Right hindlimb (tissue), 1 donor: Measurements from ENCODE around the gene RAB35.

ENCODE experiments used
- DNase-seq: peaks from one replicate; pipeline ENCODE4 v3.0.0-alpha.2; 2018

RAB35 gene

GRCh38 chr12:120116441-120116791, at the start of gene RAB35:
Gene RAB35, minus strand, starts transcription at chr12:120116753. Its CDS starts 103 bp downstream, at chr12:120116650.
- no peak for DNase-seq

- DNase-seq = no peak
These were observed 47.7 kb upstream of the RAB35 start for GRCh38 chr12:120164293-120164692.

GRCh38 chr12:120162763-120163162, 46.2 kb upstream of the RAB35 start:
- DNase-seq = no peak

- DNase-seq = no peak
These were observed 45.3 kb upstream of the RAB35 start for GRCh38 chr12:120161852-120162251.

- DNase-seq = no peak
These were observed 43.1 kb upstream of the RAB35 start for GRCh38 chr12:120159509-120160237.

GRCh38 chr12:120158351-120158750, 41.8 kb upstream of the RAB35 start:
- DNase-seq = no peak

GRCh38 chr12:120157678-120158077, 41.1 kb upstream of the RAB35 start:
- no peak for DNase-seq

GRCh38 chr12:120156315-120157259, 40.0 kb upstream of the RAB35 start:
- DNase-seq = no peak

- no peak for DNase-seq
These were observed 38.5 kb upstream of the RAB35 start for GRCh38 chr12:120155072-120155471.

- DNase-seq = no peak
These were observed 34.5 kb upstream of the RAB35 start for GRCh38 chr12:120150919-120151525.

GRCh38 chr12:120148011-120148410, 31.5 kb upstream of the RAB35 start:
- no peak for DNase-seq

GRCh38 chr12:120145164-120145563, 28.6 kb upstream of the RAB35 start:
- DNase-seq = no peak

- no peak for DNase-seq
These were observed 27.7 kb upstream of the RAB35 start for GRCh38 chr12:120144215-120144614.

GRCh38 chr12:120142231-120142877, 25.8 kb upstream of the RAB35 start:
- no peak for DNase-seq

- no peak for DNase-seq
These were observed 24.8 kb upstream of the RAB35 start for GRCh38 chr12:120141336-120141735.

GRCh38 chr12:120140603-120141002, 24.1 kb upstream of the RAB35 start:
- DNase-seq = no peak

GRCh38 chr12:120139958-120140357, 23.4 kb upstream of the RAB35 start:
- no peak for DNase-seq

- DNase-seq = no peak
These were observed 21.8 kb upstream of the RAB35 start for GRCh38 chr12:120138366-120138765.

- DNase-seq = no peak
These were observed 21.3 kb upstream of the RAB35 start for GRCh38 chr12:120137833-120138232.

GRCh38 chr12:120136093-120136770, 19.7 kb upstream of the RAB35 start:
- no peak for DNase-seq

GRCh38 chr12:120134307-120134980, 17.9 kb upstream of the RAB35 start:
- no peak for DNase-seq

- DNase-seq = no peak
These were observed 16.4 kb upstream of the RAB35 start for GRCh38 chr12:120132863-120133385.
